Peyer's patch (tissue), 4 donors: ENCODE results near the gene BRD9. TPM values are rescaled to one million over a fixed set of nuclear protein-coding genes. Genes with fewer than 3 reads are reported as not detected.
"Not testable (repeated sequence)": the region's sequence is repeated elsewhere in the genome, so short reads cannot be mapped to it uniquely, and the experiment has no call there.

Source experiments
- DNase-seq, 3 donors: peaks; one replicate each; pipeline ENCODE4 v3.0.0-alpha.2; 2017 to 2019
- H3K27ac ChIP-seq, 4 donors: fragments of 200-600 bp; sonication (generic); one replicate each; pipeline ENCODE4 v1.5.1; 2016 to 2019
- H3K27me3 ChIP-seq, 2 donors: fragments of 200-600 bp; sonication (generic); one replicate each; pipeline ENCODE4 v1.5.1; 2019
- H3K36me3 ChIP-seq, 3 donors: fragments of 200-600 bp; sonication (generic); one replicate each; pipeline ENCODE4 v1.5.1; 2016 to 2019
- H3K4me1 ChIP-seq, 4 donors: fragments of 200-600 bp; sonication (generic); one replicate each; pipeline ENCODE4 v1.5.1; 2016 to 2019
- H3K4me3 ChIP-seq, 4 donors: fragments of 200-600 bp; sonication (generic); 1 replicate in 3 of 4; 2 replicates in 1 of 4; pipeline ENCODE4 v1.5.1; 2016 to 2019; ENCODE audit warnings: mild to moderate bottlenecking in 1 of 4
- H3K9me3 ChIP-seq, 4 donors: fragments of 200-600 bp; sonication (generic); one replicate each; pipeline ENCODE4 v1.5.1; 2016 to 2019; ENCODE audit warnings: mild to moderate bottlenecking in 1 of 4
- CTCF ChIP-seq, 6 experiments: fragments of 450-650 bp in 4 of 6; fragments of 200-600 bp in 2 of 6; sonication (generic) in 1 of 6; IDR thresholded peaks; one replicate each; pipeline ENCODE4 v1.5.1; 2017 to 2019; ENCODE audit warnings: antibody characterized with exemption in 6 of 6, mild to moderate bottlenecking in 3 of 6, moderate library complexity in 1 of 6
- POLR2A ChIP-seq, 2 donors: fragments of 450-650 bp; IDR thresholded peaks; one replicate each; pipeline ENCODE4 v1.5.1; 2017; ENCODE audit warnings: antibody characterized with exemption in 2 of 2, mild to moderate bottlenecking in 2 of 2, moderate library complexity in 2 of 2
- total RNA-seq, 4 donors: library from RNA; depleted of rRNA; stranded (reverse); fragments of >200 nt; gene quantifications; one replicate each; pipeline ENCODE4 v1.1.0, GENCODE V29; 2016

The BRD9 gene
- total RNA-seq: 10 to 100 TPM; 36.4 to 90.8 (median 65.4) TPM

DNA sequence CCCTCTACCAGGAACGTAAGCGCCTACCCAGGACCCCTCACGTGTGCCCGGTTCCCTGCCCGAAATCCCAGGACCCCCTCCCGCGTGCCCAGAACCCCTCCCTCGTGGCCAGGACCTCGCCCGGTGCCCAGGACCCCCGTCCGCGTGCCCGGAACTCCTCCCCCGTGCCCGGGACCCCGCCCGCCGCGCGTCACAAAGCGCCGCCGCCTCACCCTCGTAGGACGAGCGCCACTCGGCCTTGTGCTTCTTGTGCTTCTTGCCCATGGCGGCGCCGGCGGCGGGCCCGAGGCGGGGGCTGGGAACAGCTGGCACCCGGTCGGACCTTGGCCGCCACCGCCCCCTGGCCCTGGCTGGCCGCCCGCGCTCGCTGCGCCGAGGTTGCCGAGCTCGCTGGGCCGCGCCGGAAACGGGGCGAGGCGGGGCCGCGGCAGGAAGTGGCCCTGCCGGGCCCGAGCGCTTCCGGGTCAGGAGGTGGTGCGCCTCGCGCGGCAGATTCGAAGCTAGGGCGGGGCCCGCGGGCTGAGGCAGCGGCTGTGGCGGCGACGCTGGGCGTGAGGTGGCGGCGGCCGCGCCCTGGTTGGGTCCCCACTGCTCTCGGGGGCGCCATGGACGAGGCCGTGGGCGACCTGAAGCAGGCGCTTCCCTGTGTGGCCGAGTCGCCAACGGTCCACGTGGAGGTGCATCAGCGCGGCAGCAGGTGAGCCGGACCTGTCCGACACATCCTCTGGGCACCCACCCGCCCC is at the start of gene BRD9, which contains the start of gene TRIP13:
Gene BRD9, minus strand, starts transcription at position 408 of the 743 bp plus-strand sequence. Its CDS starts 144 bp downstream, at position 264.
Gene TRIP13, plus strand, starts transcription at position 491 of the 743 bp plus-strand sequence. Its CDS starts 115 bp downstream, at position 606.
- Histone ChIP-seq H3K27me3 (no peaks in the 10 kb centered on the region), H3K27ac (peak within 1 kb of the TSS; percentile 87 to 95 (median 90)), H3K9me3 (no peaks in the 10 kb centered on the region), H3K4me1 (peaks cover 0 to 21% (median 13%) of the 10 kb centered on the region in 4 donors), H3K4me3 (peak within 1 kb of the TSS; percentile 75 to 95 (median 78)), H3K36me3 (peaks cover 0 to 28% (median 0%) of the 10 kb centered on the region in 3 donors)
- TF ChIP-seq POLR2A (IDR thresholded peaks at IDR 0.05) (peak; percentile 15 to 43), CTCF (IDR thresholded peaks at IDR 0.05) (peak in 3 of 6 experiments; percentile 2 to 33 (median 13))
- peak; percentile 71 to 96 (median 91) for DNase-seq

- not testable (repeated sequence) for H3K9me3 ChIP-seq, H3K27ac ChIP-seq, H3K4me3 ChIP-seq, H3K27me3 ChIP-seq, H3K36me3 ChIP-seq, DNase-seq, H3K4me1 ChIP-seq
Observed at GRCh38 chr5:940741-941140, 48.1 kb upstream of the BRD9 start.

DNA sequence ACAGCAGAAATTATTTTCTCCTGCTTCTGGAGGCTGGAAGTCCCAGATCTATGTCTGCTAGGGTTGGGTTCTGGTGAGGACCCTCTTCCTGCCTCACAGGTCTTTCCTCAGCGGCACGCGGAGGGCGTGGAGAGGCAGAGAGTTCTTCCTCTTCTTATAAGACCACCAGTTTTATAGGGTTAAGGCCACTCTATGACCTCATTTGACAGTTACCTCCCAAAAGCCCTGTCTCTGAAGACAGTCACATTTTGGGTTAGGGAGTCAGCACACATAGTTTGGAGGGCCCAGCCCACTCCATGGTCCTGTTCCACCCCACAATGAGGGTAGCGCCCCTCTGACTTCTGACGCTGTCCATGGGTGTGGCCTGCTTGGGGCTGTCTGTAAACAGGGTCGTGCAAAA is 46.8 kb upstream of the BRD9 start:
- Histone ChIP-seq H3K36me3 (no peaks in the 10 kb centered on the region), H3K4me1 (no peaks in the 10 kb centered on the region), H3K4me3 (no peak overlapping the region), H3K27ac (no peak overlapping the region), H3K27me3 (no peaks in the 10 kb centered on the region), H3K9me3 (no peaks in the 10 kb centered on the region)
- peak in 2 of 3 donors; percentile 18 for DNase-seq
- TF ChIP-seq CTCF (IDR thresholded peaks at IDR 0.05) (no peak), POLR2A (IDR thresholded peaks at IDR 0.05) (no peak)

GRCh38 chr5:937151-937924 is 44.7 kb upstream of the BRD9 start:
- TF ChIP-seq POLR2A (IDR thresholded peaks at IDR 0.05) (no peak), CTCF (IDR thresholded peaks at IDR 0.05) (no peak)
- Histone ChIP-seq H3K36me3 (no peaks in the 10 kb centered on the region), H3K4me3 (no peak overlapping the region), H3K4me1 (no peaks in the 10 kb centered on the region), H3K27me3 (no peaks in the 10 kb centered on the region), H3K27ac (no peak overlapping the region), H3K9me3 (no peaks in the 10 kb centered on the region)
- peak in 2 of 3 donors; percentile 21 to 24 for DNase-seq

DNA sequence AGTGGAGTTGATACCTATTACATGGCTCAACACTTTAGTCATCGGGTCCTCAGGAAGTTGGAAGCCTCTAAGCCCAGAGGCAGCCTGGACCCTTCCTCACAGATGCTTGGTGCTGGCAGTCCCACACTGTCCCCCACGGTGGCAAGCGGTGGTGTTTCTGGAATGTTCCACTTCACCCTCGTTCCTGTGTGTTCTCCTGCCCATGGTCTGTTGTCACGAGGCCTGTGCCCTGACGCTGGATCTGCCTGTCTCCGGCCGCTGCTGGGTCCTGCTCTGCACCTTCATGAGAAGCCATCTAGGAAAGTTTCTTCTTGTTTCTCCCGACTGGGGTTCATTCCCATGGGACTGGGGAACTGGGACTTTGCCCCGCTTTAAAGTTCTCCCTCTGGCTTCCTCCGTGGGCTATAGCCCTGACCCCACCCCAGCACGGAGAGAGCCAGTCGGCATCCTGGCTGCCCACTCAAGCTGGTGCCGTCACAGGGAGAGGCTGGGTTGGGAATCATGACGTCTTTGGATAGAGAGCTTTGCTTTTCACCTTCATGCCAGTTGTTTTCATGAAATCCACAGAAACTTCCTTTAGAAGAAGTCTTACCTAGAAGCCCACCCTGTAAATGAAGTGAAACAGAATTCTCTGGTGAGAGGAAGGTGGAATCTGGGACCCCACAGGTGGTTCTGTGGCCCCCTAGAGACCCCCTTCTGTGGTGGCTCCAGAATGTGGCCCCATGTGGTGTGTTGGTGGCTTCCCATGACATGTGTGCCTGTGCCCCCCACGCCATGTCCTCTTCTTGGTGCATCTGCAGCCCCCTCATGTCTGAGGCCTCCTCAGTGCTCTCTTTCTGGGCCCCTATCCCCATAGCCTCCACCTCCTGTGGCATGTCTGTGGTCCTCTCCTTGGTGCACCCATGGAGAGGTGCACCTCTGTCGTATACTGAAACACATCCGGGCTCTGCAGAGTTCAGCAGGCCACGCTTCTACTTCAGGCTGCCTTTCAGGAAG is 43.8 kb upstream of the BRD9 start:
- no peaks in the 10 kb centered on the region for H3K9me3 ChIP-seq
- peak in 2 of 3 donors; percentile 16 to 36 for DNase-seq
- H3K4me3 ChIP-seq: no peak overlapping the region
- H3K27ac ChIP-seq: no peak overlapping the region
- TF ChIP-seq CTCF (IDR thresholded peaks at IDR 0.05): no peak
- TF ChIP-seq POLR2A (IDR thresholded peaks at IDR 0.05): no peak
- no peaks in the 10 kb centered on the region for H3K27me3 ChIP-seq
- H3K4me1 ChIP-seq: no peaks in the 10 kb centered on the region
- H3K36me3 ChIP-seq: no peaks in the 10 kb centered on the region
